IMR-90 (cell line): ENCODE measurements around the gene ALK. TPM values are rescaled to one million over a fixed set of nuclear protein-coding genes. Genes with fewer than 3 reads are reported as not detected.

Experiments
- ATAC-seq: fragments of 200-7000 bp; cut with Tn5 transposase; 2 replicates; pipeline ENCODE4 v1.9.1; 2020; ENCODE audit warnings: low read depth, mild to moderate bottlenecking, moderate library complexity
- BruUV-seq: library from RNA; stranded (reverse); fragments of 400-500 nt; replicated peaks from 2 replicates; lab custom pipeline; 2021; lab: Mats Ljungman, UMichigan
- CTCF ChIA-PET: fragments of 300-600 bp; formaldehyde crosslinking; extraction: SDS; loops from one replicate; lab custom pipeline; 2021; ENCODE audit warnings: antibody characterized with exemption; lab: Yijun Ruan, JAX
- POLR2A ChIA-PET: fragments of 300-600 bp; sonication (Branson Sonifier 250); formaldehyde crosslinking; loops from one replicate; lab custom pipeline; 2022; ENCODE audit warnings: antibody characterized with exemption; ENCODE audit not compliant: unreplicated experiment; lab: Charles Lee
- DNase-seq: peaks from one replicate; pipeline ENCODE4 v3.0.0; 2013
- H2AFZ ChIP-seq: replicated peaks from 2 replicates; pipeline ENCODE3; 2013; ENCODE audit warnings: low read length, mild to moderate bottlenecking; ENCODE audit not compliant: poor library complexity
- H2AK5ac ChIP-seq: 2 replicates; pipeline ENCODE4 v1.6.1; 2013; ENCODE audit warnings: low read depth, low read length, inconsistent platforms
- H2AK9ac ChIP-seq: replicated peaks from 2 replicates; pipeline ENCODE3; 2013; ENCODE audit warnings: mild to moderate bottlenecking, low read depth, low read length, moderate library complexity; ENCODE audit not compliant: poor library complexity
- H2BK120ac ChIP-seq: 2 replicates; pipeline ENCODE4 v1.6.1; 2013; ENCODE audit warnings: low read depth, low read length, inconsistent platforms
- H2BK15ac ChIP-seq: 3 replicates; pipeline ENCODE4 v1.6.1; 2013; ENCODE audit warnings: low read depth, low read length, inconsistent platforms
- H2BK20ac ChIP-seq: 2 replicates; pipeline ENCODE4 v1.6.1; 2013; ENCODE audit warnings: low read depth, mild to moderate bottlenecking, inconsistent platforms, low read length, moderate library complexity
- H2BK5ac ChIP-seq: 2 replicates; pipeline ENCODE4 v1.6.1; 2013; ENCODE audit warnings: mild to moderate bottlenecking, low read depth, low read length, inconsistent platforms; ENCODE audit not compliant: poor library complexity, severe bottlenecking
- H3K14ac ChIP-seq: replicated peaks from 2 replicates; pipeline ENCODE4 v1.6.1; 2013; ENCODE audit warnings: low read depth, low read length, inconsistent platforms
- H3K18ac ChIP-seq: 2 replicates; pipeline ENCODE4 v1.6.1; 2013; ENCODE audit warnings: low read depth, low read length, control low read depth
- H3K23ac ChIP-seq: 2 replicates; pipeline ENCODE4 v1.6.1; 2013; ENCODE audit warnings: low read depth, low read length, inconsistent platforms
- H3K27ac ChIP-seq: 2 replicates; pipeline ENCODE4 v1.5.1; 2013; ENCODE audit warnings: mild to moderate bottlenecking, control low read depth, low read length; ENCODE audit not compliant: insufficient read depth
- H3K27me3 ChIP-seq: 2 replicates; pipeline ENCODE4 v1.6.1; 2013; ENCODE audit warnings: low read length; ENCODE audit not compliant: control insufficient read depth, insufficient read depth
- H3K36me3 ChIP-seq: 2 replicates; pipeline ENCODE4 v1.6.1; 2013; ENCODE audit warnings: low read length, mixed read lengths; ENCODE audit not compliant: control insufficient read depth, insufficient read depth
- H3K4ac ChIP-seq: 2 replicates; pipeline ENCODE4 v1.6.1; 2013; ENCODE audit warnings: low read depth, low read length, inconsistent platforms
- H3K4me1 ChIP-seq: 2 replicates; pipeline ENCODE4 v1.6.1; 2013; ENCODE audit warnings: low read length, mixed read lengths; ENCODE audit not compliant: control insufficient read depth, insufficient read depth
- H3K4me2 ChIP-seq: 2 replicates; pipeline ENCODE4 v1.6.1; 2013; ENCODE audit warnings: low read depth, mild to moderate bottlenecking, control low read depth, low read length, moderate library complexity
- H3K4me3 ChIP-seq: 2 replicates; pipeline ENCODE4 v1.5.1; 2013; ENCODE audit warnings: low read depth, mild to moderate bottlenecking, control low read depth, low read length, moderate library complexity; ENCODE audit not compliant: insufficient read depth
- H3K56ac ChIP-seq: 2 replicates; pipeline ENCODE4 v1.6.1; 2013; ENCODE audit warnings: low read length, inconsistent platforms; ENCODE audit not compliant: insufficient read depth; ENCODE audit errors: extremely low read depth
- H3K79me1 ChIP-seq, 2 experiments: 2 replicates each; pipeline ENCODE4 v1.6.1; 2013; ENCODE audit warnings: low read length in 2 of 2, inconsistent platforms in 1 of 2, low read depth in 1 of 2
- H3K9ac ChIP-seq: 2 replicates; pipeline ENCODE4 v1.6.1; 2013; ENCODE audit warnings: low read depth, low read length, control low read depth
- H3K9me1 ChIP-seq: 2 replicates; pipeline ENCODE4 v1.6.1; 2013; ENCODE audit warnings: low read length, inconsistent platforms; ENCODE audit not compliant: insufficient read depth
- H3K9me3 ChIP-seq: 2 replicates; pipeline ENCODE4 v1.6.1; 2013; ENCODE audit warnings: low read length; ENCODE audit not compliant: control insufficient read depth, insufficient read depth
- H4K20me1 ChIP-seq: 2 replicates; pipeline ENCODE4 v1.6.1; 2013; ENCODE audit warnings: low read length, inconsistent platforms; ENCODE audit not compliant: insufficient read depth
- H4K5ac ChIP-seq: 2 replicates; pipeline ENCODE4 v1.6.1; 2013; ENCODE audit warnings: mild to moderate bottlenecking, low read depth, low read length, control low read depth
- H4K8ac ChIP-seq, 2 experiments: 2 replicates each; pipeline ENCODE4 v1.6.1; 2013; ENCODE audit warnings: low read depth in 2 of 2, low read length in 2 of 2, control low read depth in 1 of 2, inconsistent platforms in 1 of 2
- H4K91ac ChIP-seq: 2 replicates; pipeline ENCODE4 v1.6.1; 2013; ENCODE audit warnings: low read depth, low read length, inconsistent platforms; ENCODE audit not compliant: insufficient read depth
- BHLHE40 ChIP-seq: fragments of 150-350 bp; IDR thresholded peaks from 2 replicates; pipeline ENCODE4 v1.6.1; 2016; ENCODE audit warnings: mild to moderate bottlenecking, low read depth, low read length
- CEBPB ChIP-seq: IDR thresholded peaks from 2 replicates; pipeline ENCODE4 v1.6.1; 2012; ENCODE audit warnings: low read depth, low read length, improper control_type of control experiment
- CHD1 ChIP-seq: IDR thresholded peaks from 2 replicates; pipeline ENCODE4 v1.6.1; 2012; ENCODE audit warnings: low read depth, low read length, improper control_type of control experiment
- CTCF ChIP-seq: conservative IDR thresholded peaks from 2 replicates; pipeline ENCODE4 v1.5.1; 2012; ENCODE audit warnings: mild to moderate bottlenecking, low read depth, low read length, improper control_type of control experiment
- ELK1 ChIP-seq: fragments of 150-350 bp; IDR thresholded peaks from 2 replicates; pipeline ENCODE4 v1.6.1; 2016; ENCODE audit warnings: low read depth, mild to moderate bottlenecking, low read length, moderate library complexity, borderline replicate concordance
- FOS ChIP-seq: fragments of 150-350 bp; IDR thresholded peaks from 2 replicates; pipeline ENCODE4 v1.6.1; 2016; ENCODE audit warnings: low read depth, low read length
- MAFK ChIP-seq: IDR thresholded peaks from 2 replicates; pipeline ENCODE4 v1.6.1; 2012; ENCODE audit warnings: low read depth, low read length, improper control_type of control experiment
- MAZ ChIP-seq: IDR thresholded peaks from 2 replicates; pipeline ENCODE4 v1.6.1; 2012; ENCODE audit warnings: low read depth, mild to moderate bottlenecking, low read length, improper control_type of control experiment, moderate library complexity, borderline replicate concordance
- MXI1 ChIP-seq: IDR thresholded peaks from 2 replicates; pipeline ENCODE4 v1.6.1; 2012; ENCODE audit warnings: low read depth, mild to moderate bottlenecking, low read length, moderate library complexity, borderline replicate concordance
- NFE2L2 ChIP-seq: fragments of 150-350 bp; IDR thresholded peaks from 2 replicates; pipeline ENCODE4 v1.6.1; 2016; ENCODE audit warnings: low read depth, mild to moderate bottlenecking, low read length
- POLR2A ChIP-seq: IDR thresholded peaks from 2 replicates; pipeline ENCODE4 v1.6.1; 2012; ENCODE audit warnings: mild to moderate bottlenecking, low read depth, low read length
- RAD21 ChIP-seq: IDR thresholded peaks from 2 replicates; pipeline ENCODE4 v1.6.1; 2012; ENCODE audit warnings: low read length, improper control_type of control experiment
- RCOR1 ChIP-seq: IDR thresholded peaks from 2 replicates; pipeline ENCODE4 v1.6.1; 2012; ENCODE audit warnings: mild to moderate bottlenecking, low read length, improper control_type of control experiment; ENCODE audit not compliant: insufficient replicate concordance
- RFX5 ChIP-seq: IDR thresholded peaks from 2 replicates; pipeline ENCODE4 v1.8.0; 2012; ENCODE audit warnings: low read depth, mild to moderate bottlenecking, low read length, moderate library complexity
- SMC3 ChIP-seq: fragments of 150-350 bp; IDR thresholded peaks from 2 replicates; pipeline ENCODE4 v1.6.1; 2016; ENCODE audit warnings: low read depth, mild to moderate bottlenecking, antibody characterized with exemption, low read length, moderate library complexity
- USF2 ChIP-seq: fragments of 150-350 bp; IDR thresholded peaks from 2 replicates; pipeline ENCODE4 v1.6.1; 2017; ENCODE audit warnings: mild to moderate bottlenecking, antibody characterized with exemption, low read length, low read depth
- WGBS, 2 experiments: methylation state at CpG; one replicate each; pipeline versions ENCODE4 v1.1.5 to v1.1.7; 2013; ENCODE audit warnings: missing lambda C conversion rate in 2 of 2; ENCODE audit not compliant: insufficient read length in 1 of 2; ENCODE audit errors: extremely low coverage in 2 of 2; 5-methylcytosine and 5-hydroxymethylcytosine counted together
- dilution Hi-C: fragments of 300-500 bp; cut with HindIII; formaldehyde crosslinking; loops from one replicate; pipeline ENCODE4 v1.14.3; 2018; ENCODE audit warnings: low sequenced_read_pairs; ENCODE audit not compliant: unreplicated experiment
- in situ Hi-C: fragments of 300-500 bp; cut with MboI; formaldehyde crosslinking; loops from 3 replicates; pipeline ENCODE4 v1.14.3; 2019; ENCODE audit warnings: low sequenced_read_pairs, inconsistent platforms, mixed read lengths
- intact Hi-C: fragments of 100-400 bp; cut with micrococcal nuclease; formaldehyde crosslinking; loops from 2 replicates; pipeline ENCODE4 v1.10.0; 2022
- polyA plus RNA-seq, 3 experiments: library from polyadenylated mRNA; depleted of rRNA; stranded (reverse); fragments of >200 nt; gene quantifications; 2 replicates each; pipeline ENCODE4 v1.2.3, GENCODE V29; 2012; ENCODE audit warnings: low replicate concordance in 1 of 3
- total RNA-seq: library from RNA; depleted of rRNA; stranded (reverse); fragments of >200 nt; gene quantifications from 2 replicates; pipeline ENCODE4 v1.2.3, GENCODE V29; 2012

The ALK gene
- total and polyA plus RNA-seq, 2 of the 4 experiments (the other 2 are of a cell fraction) = not detected

- intact Hi-C loops = no loop called here
- no peaks in the 10 kb centered on the region for H3K9me3 ChIP-seq
- H3K56ac ChIP-seq = no peak overlapping the region
- no peak overlapping the region for H4K8ac ChIP-seq
- no peak overlapping the region for H2BK20ac ChIP-seq
- H2BK15ac ChIP-seq = no peak overlapping the region
- in situ Hi-C loops = no loop called here
- CTCF ChIA-PET = interaction anchor here (0.6 kb wide), 1 partner anchor 578 kb away, joined by 3 read pairs; no protein-coding TSS in a partner anchor
- ATAC-seq (no peak), DNase-seq (no peak)
- no peak overlapping the region for H3K4me2 ChIP-seq
- peaks cover 16% of the 10 kb centered on the region for H3K27me3 ChIP-seq
- no peak overlapping the region for H2AK9ac ChIP-seq
- no peak overlapping the region for H4K91ac ChIP-seq
- H3K14ac ChIP-seq = no peak overlapping the region
- no peaks in the 10 kb centered on the region for H3K4me1 ChIP-seq
- H2BK120ac ChIP-seq = no peak overlapping the region
- H3K9ac ChIP-seq = no peak overlapping the region
- POLR2A ChIA-PET = no interaction called here
- dilution Hi-C loops = no loop called here
- no peaks in the 10 kb centered on the region; the same call in 1 of the 2 replicates for H3K9me1 ChIP-seq
- H3K18ac ChIP-seq = no peak overlapping the region
- no peak overlapping the region for H2BK5ac ChIP-seq
- no peak overlapping the region for H3K27ac ChIP-seq
- no peak overlapping the region for H4K5ac ChIP-seq
- WGBS, 2 experiments = no CpG with 5 or more reads among the region's 5 CpGs
- no peak overlapping the region for H3K4ac ChIP-seq
- H2AK5ac ChIP-seq = no peak overlapping the region
- H3K36me3 ChIP-seq = no peaks in the 10 kb centered on the region
- H3K79me1 ChIP-seq = no peaks in the 10 kb centered on the region
- no peak overlapping the region for H2AFZ ChIP-seq
- BruUV-seq = no TSS peak
- no peak overlapping the region for H3K4me3 ChIP-seq
- TF ChIP-seq SMC3 = no peak
- TF ChIP-seq RAD21 = no peak
- TF ChIP-seq RFX5 = no peak
- no peak for TF ChIP-seq CHD1
- no peak for TF ChIP-seq NFE2L2
- no peak for TF ChIP-seq USF2
- TF ChIP-seq CTCF = no peak
- no peak for TF ChIP-seq BHLHE40
- no peak for TF ChIP-seq FOS
- no peak for TF ChIP-seq ELK1
- TF ChIP-seq RCOR1 = no peak
- TF ChIP-seq MAFK = no peak
- no peak for TF ChIP-seq MAZ
- no peak for TF ChIP-seq MXI1
- no peak for TF ChIP-seq POLR2A
- no peak for TF ChIP-seq CEBPB
- H3K23ac ChIP-seq = no peak overlapping the region
- H4K20me1 ChIP-seq = no peaks in the 10 kb centered on the region
These were observed 657.5 kb downstream of the ALK start for GRCh38 chr2:29263886-29264285.
